GM19239 (cell line): ENCODE data around the gene RGCC.

Experiments
- DNase-seq: peaks from one replicate; pipeline ENCODE4 v3.0.0; 2011; ENCODE audit warnings: low spot score; ENCODE audit not compliant: insufficient read length
- FAIRE-seq: peaks from 2 replicates; lab custom pipeline; 2011; peaks lifted over from hg19 to GRCh38; lab: Jason Lieb, UNC

RGCC gene

DNA sequence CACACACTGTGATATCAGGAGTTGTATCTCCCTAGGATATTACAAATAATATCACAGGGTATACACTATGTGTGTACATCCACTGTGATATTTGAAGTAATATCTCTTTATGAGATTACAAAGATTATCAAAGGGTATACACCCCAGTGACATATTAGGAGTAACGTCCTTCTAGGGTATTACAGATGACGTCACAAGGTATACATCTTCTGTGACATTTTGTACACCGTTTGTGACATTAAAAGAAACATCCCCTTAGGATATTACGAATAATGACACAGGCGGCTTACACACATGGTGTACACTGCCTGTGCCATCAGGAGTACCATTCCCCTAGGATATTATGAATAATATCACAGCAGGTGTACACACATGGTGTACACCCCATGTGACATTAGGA lies 13.4 kb upstream of the RGCC start:
- no peak for FAIRE-seq
- no peak for DNase-seq

DNA sequence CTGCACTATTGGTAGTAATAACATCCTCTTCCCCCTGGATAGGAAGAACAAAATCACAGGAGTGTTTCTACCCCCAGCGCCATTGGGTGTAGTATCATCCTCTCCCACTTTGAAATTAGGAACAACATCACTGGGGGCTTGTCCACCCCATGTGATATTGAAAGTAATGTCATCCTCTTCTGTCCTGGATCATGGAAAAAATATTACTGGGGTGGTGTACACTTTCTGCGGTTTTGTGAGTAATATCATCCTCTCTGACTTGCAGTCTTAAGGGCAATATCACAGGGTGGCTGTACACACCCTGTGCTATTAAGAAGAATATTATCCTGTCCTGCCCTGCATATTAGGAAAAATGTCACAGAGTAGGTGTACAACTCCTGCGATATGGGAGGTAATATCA lies 4.9 kb upstream of the RGCC start:
- FAIRE-seq (no peak), DNase-seq (no peak)

DNA sequence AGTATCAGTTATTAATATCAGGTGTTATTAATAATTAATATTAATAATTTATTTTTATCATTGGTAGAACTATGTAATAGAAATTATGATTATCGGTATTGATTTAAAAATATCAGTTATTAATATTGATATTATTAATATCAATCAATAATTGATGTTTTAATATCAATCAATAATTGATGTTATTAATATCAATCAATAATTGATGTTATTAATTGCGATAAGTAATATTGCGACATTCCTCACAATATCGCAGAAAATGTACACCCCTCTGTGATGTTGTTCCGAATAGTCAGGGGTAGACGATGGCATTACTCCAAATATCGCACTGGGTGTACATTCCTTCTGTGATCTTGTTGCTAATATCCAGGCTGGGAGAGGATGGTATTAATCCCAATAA lies 3.7 kb upstream of the RGCC start:
- DNase-seq = no peak
- FAIRE-seq = no peak

DNA sequence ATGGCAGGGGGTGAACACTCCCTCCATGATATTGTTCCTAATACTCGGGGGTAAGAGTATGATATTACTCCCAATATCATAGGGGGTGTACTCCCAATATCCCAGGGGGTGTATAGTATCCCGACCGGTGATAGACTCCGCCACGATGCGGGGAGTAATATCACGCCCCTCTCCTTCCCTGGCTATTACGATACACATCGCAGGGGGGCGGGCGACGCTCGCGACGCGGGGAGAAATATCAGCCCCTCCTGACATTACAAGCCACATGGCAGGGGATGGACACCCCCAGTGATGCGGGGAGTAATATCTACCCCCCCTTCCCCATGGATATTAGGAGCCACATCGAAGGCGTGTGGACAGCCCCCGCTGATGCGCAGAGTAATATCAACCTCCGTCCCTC lies 3.2 kb upstream of the RGCC start:
- no peak for FAIRE-seq
- no peak for DNase-seq

DNA sequence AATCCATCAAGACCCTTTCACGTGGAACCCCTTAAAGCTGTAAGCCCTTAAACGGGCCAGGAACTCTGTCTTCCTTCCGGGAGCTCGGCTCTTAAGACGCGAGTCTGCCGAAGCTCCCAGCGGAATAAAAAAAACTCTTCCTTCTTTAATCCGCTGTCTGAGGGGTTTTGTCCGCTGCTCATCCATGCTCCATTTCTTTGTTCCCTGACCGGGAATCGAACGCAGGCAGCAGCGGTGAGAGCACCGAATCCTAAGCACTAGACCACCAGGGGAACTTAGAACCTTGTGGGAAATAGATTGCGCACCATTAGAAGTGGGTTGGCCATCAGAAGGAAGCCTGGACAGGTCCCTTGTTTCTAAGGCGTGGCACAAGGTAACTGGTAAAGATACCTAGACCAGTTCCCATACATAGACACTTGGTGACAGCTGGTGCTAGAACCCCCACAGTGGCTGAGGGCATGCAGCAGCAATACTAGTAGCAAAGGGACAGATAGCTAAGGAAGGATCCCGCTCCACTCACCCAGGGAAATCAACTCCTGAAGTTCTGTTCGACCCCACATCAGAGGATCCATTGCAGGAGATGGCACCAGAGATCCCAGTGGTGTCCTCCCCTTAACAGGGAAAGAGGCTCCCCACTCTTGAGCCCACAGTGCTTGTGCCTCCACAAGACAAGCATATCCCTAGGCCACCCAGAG lies 1.5 kb upstream of the RGCC start:
- no peak for FAIRE-seq
- DNase-seq = no peak

DNA sequence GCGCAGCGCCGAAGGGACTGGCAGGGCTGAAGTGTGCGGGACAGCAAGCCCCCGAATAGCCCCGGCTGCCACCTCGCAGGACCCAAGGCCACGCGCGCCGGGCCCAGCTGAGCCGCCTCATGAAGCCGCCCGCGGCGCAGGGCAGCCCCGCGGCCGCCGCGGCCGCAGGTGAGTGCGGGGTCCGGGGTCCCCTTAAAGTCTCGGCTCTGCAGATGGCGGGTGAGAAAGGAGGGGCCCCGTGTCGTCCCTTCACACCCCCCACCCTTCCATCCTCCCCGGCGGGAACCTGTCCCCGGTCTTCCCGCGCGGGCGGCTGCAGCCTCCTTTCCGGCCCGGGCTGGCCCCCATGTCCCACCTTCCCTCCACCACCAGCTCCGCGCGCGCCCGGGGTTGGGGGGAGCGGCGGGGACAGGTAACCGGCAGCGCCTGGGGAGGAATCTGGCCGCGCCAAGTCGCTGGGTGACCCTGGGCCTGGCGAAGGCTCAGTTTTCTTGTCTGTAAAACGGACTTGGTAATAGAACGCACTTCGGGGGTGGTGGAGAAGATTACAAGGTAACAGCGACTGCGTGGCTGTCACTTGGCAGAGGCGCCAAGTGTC lies 338 bp downstream of the RGCC start:
- no peak for DNase-seq

DNA sequence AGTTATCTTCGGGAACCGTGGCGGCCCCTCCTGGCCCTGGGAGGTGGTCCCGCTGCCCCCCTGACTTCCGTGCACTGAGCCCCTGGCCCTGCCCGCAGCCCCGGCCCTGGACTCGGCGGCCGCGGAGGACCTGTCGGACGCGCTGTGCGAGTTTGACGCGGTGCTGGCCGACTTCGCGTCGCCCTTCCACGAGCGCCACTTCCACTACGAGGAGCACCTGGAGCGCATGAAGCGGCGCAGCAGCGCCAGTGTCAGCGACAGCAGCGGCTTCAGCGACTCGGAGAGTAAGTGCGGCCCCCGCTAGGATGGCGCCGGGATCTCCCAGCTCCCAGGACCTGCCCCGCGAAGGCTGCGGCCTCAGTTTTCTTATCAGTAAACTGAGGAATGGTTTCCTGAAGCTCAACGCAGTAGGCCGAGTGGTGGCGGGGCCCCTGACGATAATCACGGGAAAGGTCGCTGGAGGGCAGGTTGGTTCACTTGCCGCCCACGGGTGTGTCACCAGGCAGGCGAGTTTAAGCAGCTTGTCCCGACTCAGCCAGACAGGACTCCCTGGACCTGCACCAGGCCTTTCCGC lies 924 bp downstream of the RGCC start:
- DNase-seq = no peak
- no peak for FAIRE-seq

More for the DNA sequence above, 338 bp downstream of the RGCC start:
- FAIRE-seq = no peak

DNA sequence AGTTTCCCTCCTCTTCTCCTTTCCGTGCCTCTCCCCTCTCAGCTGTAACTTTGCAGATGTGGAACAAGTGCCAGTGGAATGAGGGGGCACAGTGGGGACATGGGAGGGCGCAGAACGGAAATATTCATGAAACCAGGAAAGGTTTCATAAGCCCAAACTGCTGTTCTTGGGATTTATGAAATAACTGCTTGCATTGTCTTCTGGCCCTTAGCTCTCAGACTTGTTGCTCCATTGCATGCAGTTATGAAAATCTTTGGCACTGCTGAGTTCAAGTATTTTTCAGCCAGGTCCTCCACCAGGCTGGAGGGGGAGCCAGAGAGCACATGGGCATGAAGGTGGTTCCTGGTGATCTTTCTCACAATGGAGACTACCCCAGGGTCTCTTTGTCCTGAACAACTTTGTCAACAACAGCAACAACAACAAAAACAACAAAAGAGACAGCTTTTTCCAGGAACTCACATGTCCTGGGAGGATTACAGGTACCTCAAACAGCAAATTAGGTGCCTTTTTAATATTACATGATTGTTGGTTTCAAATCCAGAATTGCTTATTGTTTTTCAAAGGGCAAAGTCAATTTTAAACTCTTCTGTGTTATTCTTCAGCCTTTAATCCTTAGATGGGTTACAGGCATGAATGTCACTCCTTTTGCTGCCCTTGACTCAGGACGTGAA lies 1.5 kb downstream of the RGCC start:
- FAIRE-seq (peak; percentile 78), DNase-seq (no peak)

DNA sequence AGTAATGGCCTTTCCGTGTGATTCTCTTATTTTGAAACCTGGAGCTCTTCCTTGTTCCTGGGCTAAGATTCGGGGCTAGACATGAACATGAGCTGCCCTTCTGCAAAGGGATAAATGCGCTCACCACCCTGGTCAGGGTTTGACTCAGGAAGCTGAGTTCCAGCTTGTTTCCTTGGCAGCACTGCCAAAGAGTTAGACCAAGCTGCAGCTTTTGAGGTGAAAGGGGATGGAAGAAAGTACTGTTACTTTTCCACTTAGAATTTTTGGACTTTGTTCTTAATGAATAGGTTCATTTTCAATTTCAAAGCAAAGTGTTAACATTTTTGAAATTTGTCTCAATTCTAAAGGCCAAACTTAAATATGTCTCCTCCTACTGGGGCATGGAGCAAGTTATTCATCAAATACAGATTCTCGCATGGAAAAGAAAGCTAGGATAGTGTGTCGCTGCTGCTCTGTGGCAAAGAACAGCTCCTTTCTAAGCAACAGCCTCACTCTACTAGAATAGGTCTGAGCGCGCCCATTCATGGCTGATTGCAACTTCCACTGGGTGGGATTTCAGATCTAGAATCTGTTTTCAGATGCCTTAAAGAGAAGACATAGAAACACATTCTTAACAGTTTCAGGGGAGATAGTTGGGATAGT lies 2.2 kb downstream of the RGCC start:
- FAIRE-seq = peak; percentile 28

DNA sequence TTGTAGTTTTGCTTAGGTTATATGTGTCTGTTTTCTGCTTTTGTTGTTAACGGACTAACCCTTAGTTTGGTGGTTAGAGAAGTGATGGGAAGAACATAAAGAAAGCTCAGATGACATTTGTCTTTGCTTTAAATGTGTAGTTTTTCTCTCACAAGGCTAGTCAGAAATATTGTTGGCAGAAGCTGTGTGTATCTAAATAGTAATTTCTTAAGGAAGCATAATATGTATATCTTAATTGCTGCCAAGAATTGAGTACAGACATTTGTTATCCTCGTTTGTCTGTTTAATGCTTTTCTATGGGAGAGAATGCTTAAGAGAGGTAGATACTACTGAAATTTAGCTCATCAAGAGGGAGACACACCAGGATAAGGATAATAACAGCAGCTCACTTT lies 2.7 kb downstream of the RGCC start:
- DNase-seq (no peak), FAIRE-seq (no peak)

More for the DNA sequence above, 2.2 kb downstream of the RGCC start:
- DNase-seq = no peak

DNA sequence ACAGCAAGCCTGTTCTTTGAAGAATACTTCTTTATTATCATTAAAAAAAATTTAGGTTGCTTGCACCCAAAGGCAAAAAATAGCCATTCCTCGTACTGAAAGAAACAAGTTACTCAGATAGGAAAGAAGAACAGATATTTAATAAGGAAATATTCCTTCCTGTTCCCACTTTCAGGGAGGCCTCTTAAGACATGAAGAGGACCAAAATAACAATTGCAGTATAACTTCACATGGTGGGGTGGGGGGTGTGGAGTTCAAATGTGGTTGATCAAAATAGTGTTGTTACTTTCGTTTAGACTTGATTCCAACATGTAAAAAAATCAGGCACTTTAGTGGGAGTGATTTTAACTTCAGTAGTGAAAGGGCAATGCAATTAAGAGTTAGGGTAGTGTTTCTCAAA lies 3.6 kb downstream of the RGCC start:
- FAIRE-seq (peak; percentile 37), DNase-seq (no peak)

DNA sequence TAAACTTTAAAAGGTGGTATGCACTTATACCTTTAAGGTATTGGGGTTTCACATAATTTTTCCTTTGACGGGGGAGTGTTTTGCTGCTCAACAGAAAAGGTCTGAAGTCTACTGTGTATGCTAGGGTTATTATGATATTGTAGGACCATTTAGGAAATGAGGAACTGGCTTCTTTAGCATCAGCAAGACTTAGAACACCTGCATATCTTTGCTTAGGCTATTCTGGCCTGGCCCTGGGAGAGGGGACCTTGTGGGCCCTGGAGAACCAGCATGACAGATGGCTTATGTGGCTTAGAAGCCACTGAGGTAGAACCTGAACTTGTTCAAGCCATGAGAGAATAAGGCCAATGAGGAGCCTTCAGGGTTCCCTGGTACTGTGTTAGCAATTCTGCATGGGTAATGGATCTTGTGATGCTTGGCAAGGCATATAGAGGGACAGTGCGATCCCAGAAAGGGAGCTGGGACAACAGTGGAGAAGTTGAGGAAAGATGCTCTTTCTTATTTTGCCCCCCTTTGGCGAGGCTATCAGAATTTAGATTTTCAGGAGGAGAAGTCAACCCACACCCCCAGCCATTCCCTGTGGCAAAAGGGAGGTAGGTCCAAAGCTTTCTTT lies 4.3 kb downstream of the RGCC start:
- no peak for FAIRE-seq
- DNase-seq = no peak

DNA sequence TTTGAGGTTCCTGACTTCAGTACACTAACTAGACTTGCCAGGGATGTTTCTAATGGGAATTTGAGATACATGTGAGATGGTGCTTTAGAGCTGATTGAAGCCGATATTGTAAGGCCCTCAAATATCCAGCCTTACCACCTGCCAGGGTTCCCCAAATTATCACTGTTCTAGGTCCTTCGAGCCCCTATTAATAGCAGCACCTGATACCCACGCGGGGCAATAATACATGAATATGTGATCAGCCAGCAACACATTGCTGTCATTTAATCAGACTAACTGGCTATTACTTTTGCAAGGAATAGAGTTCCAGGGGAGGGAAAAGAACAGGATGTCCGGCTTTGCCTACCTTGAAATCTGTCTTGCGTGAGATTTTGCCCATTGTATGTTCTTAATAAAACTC lies 5.1 kb downstream of the RGCC start:
- FAIRE-seq (no peak), DNase-seq (no peak)

DNA sequence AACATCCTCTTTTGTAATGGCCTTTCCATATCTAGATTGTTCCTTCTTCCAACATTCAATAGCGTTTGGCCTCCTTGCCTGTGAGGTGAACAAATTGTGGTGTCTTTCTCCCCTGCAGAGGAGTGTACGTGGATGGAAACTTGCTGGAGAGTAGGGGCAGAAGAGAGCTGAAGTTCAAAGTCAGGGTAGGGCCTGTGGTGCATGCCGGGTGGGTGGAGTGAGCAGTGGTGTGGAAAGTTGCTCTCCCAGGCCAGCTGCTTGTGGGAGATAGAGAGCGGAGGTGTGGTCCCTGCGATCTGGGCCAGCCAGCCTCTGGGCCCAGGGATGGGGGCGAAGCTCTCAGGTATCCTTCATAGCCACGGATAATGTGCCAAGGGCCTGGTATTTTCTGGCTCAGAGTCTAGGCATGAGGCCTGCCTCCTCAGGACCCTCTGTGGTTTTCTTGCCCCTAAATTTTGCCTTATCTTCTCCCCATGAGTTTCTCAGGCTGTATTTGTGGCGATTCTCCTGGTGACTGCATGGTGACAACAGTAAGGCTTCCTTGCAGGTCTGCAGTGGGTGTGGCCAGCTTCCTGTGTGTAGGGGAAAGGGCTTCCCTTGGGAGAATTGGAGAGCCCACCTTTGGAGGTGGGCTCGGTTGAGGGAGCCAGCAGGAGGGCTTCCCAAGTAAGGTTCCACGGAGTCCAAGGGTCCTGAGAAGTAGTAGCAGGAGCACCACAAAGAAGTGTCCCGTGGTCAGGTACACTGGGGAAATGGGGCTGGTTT lies 6.7 kb downstream of the RGCC start:
- DNase-seq = no peak
- FAIRE-seq = peak; percentile 87

DNA sequence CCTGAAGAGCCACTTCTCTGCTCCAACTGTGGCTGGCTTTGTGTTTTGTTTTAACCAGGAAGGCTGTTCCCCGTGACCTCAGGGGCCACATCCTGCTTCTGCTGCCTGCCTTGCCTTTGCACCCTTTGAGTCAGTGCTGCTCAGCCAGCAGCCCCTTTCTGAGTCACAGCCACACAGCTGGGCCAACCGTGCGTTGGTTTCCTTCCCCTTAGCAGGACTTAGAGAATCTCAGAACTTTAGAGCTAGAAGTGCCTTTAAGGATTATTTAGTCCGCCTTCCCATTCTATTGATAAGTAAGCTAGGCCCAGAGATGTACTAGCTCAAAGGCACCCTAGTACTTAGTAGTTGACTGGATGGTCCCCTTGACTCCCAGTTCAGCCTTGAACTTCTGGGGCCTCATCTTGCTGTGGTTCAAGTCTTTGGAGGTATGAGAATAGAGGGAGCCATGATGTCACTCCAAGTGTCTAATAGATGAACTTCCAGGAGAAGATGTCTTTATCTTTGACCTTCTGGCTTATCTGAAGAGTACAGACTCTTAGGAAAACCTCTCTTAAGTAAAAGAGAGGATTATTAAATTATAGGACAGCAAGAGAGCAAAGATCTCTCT lies 8.0 kb downstream of the RGCC start:
- DNase-seq (no peak), FAIRE-seq (peak; percentile 93)

DNA sequence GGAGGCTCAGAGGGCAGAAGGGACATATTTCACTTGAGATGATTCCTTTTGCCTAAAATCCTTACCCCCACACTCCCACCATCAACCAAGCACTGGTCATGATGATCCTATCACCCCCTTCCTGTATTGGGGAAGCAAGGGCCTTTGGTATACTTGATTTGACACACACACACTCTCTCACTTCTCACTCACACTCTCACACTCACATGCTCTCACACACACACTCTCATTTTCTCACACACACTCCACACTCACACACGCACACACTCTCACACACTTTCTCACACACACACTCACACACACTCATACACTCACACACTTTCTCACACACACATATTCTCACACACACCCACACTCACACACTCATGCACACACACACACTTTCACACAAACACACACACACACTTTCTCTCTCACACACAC lies 8.6 kb downstream of the RGCC start:
- FAIRE-seq (peak; percentile 79), DNase-seq (no peak)

DNA sequence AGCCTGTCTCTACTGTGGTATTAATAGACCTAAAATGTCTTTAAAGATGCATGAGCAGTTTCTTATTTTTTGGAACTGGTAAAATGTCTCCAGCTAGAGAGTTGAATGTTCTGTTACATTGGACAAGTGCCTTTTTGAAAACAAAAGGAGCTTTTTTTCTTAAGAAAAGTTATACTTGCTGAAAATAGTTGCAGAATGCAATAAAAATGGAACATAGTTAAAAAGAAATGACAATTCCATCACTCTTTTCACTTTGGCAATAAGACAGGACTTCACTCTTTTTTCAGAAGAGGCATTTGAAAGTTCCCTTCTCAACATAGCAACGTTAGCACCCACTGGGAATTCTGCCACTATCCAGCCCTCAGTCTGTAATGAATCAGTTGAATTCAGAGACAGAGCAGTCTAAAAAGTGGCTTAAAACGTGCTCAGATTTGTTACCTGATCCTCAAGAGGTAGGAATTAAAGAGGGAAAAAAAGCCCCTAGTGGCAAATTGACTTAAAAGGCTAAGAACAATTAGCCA lies 10.1 kb downstream of the RGCC start:
- peak; percentile 67 for FAIRE-seq

DNA sequence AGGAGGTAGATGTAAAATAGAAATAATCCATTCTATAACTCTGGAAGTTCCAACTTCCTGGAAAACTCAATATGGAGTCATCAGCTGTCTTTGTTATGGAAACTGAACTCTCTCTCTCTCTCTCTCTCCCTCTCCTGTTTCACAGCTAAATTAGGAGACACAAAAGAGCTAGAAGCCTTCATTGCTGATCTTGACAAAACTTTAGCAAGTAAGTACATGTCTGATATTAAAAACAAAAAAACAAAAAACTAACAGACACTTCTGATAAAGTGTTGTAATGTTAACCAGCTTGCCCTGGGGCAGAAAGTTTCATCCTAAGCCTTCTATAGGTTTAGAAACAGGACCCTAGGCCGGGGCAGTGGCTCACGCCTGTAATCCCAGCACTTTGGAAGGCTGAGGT lies 11.3 kb downstream of the RGCC start:
- no peak for DNase-seq
- no peak for FAIRE-seq

More for the DNA sequence above, 10.1 kb downstream of the RGCC start:
- DNase-seq = no peak

DNA sequence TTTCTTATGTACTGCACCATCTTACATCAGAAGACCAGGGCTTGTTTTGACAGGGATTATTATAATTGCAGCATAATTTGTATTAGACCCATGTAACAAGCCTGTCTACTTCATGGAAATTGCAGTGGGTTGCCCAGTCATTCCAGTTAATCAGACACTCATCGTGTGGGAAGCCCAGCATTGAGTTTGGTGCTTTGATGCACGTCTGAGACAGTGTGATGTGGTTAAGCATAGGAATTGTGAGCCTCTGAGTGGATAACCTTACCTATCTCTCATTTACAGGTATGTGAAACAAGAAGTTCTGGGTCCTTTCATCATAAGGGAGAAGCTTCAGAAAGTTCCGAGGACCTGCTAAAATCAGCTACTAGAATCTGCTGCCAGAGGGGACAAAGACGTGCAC lies 12.8 kb downstream of the RGCC start:
- DNase-seq (no peak), FAIRE-seq (no peak)
